Measurements from ENCODE around the gene CLPSL1.
A peak's percentile ranks its signal among the peaks of the same experiment; 100 is the strongest.

Gene CLPSL1

GRCh38 chr6:35795453-35796071, 14.7 kb downstream of the CLPSL1 start:
- no peak for DNase-seq (ENCODE audit: low read depth in 2 of 2)

DNA sequence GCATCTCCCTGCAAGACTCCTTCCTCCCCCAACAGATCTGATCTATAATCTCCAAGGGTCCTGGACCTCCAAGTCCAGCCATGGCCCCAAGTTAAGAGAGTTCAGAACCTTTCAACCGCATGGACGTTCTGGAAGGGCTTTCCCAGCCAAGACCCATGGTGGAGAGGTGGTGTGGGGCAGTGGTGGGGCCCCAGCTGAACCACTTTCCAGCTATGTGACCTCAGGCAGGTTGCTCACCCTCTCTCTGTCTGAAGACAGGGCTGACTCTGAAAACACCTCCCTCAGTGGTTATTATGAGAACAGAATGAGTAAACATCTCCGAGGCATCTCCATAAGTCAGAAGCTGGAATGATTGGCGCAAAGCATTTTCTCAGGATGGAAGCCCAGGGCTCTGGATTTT, 15.4 kb downstream of the CLPSL1 start:
- no peak for DNase-seq (ENCODE audit: low read depth in 2 of 2)

GRCh38 chr6:35797837-35798526, 17.2 kb downstream of the CLPSL1 start:
- no peak for DNase-seq (ENCODE audit: low read depth in 2 of 2)

DNA sequence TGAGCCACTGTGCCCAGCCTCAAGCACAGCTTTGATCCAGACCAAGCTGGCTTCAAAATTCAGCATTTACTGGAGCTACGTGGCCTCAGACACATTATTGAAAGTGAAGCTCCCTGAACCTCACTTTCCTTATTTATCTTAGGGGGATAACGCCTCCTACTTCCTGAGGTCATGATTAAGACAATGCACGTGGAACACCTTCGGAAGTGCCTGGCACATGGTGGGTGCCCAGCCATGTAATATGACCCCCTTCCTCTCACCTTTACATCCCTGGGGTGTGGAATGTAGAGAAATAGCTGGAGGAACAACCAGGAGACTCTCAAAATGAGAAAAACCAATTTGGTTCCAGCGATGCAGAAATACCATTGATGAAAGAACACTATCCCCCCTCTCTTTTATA, 17.9 kb downstream of the CLPSL1 start:
- no peak for DNase-seq (ENCODE audit: low read depth in 2 of 2)

- DNase-seq (ENCODE audit: low read depth in 2 of 2) = no peak
Measured at GRCh38 chr6:35801148-35801547, 20.3 kb downstream of the CLPSL1 start.

- DNase-seq (ENCODE audit: low read depth in 2 of 2) = peak; percentile 39 to 40
Measured at GRCh38 chr6:35804996-35805736, 24.3 kb downstream of the CLPSL1 start, which contains the start of gene LHFPL5. TSS of gene LHFPL5 (plus strand) at chr6:35805352. CDS start at chr6:35805671, 319 bp downstream.

DNA sequence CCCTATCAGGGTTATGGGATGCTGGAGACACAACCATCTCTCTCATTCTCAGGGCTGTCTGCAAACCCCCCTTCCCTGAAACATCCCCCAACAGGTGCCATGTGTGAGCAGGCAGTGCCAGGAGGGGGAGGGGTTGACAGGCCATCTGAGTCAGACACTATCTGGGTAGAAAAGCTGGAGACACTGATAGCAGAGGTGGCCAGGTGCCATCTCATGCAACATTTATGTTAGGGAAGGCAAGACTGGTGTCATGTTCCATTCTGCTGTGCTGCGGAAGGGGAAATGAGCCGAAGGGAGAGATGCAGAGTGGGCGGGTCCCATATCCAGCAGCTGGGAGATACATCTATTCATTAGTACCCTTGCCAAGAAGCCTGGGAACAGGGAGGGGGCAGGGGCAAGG, 27.9 kb downstream of the CLPSL1 start:
- no peak for DNase-seq (ENCODE audit: low read depth in 2 of 2)

- no peak for DNase-seq (ENCODE audit: low read depth in 2 of 2)
Measured at GRCh38 chr6:35809809-35810208, 29.0 kb downstream of the CLPSL1 start.

DNA sequence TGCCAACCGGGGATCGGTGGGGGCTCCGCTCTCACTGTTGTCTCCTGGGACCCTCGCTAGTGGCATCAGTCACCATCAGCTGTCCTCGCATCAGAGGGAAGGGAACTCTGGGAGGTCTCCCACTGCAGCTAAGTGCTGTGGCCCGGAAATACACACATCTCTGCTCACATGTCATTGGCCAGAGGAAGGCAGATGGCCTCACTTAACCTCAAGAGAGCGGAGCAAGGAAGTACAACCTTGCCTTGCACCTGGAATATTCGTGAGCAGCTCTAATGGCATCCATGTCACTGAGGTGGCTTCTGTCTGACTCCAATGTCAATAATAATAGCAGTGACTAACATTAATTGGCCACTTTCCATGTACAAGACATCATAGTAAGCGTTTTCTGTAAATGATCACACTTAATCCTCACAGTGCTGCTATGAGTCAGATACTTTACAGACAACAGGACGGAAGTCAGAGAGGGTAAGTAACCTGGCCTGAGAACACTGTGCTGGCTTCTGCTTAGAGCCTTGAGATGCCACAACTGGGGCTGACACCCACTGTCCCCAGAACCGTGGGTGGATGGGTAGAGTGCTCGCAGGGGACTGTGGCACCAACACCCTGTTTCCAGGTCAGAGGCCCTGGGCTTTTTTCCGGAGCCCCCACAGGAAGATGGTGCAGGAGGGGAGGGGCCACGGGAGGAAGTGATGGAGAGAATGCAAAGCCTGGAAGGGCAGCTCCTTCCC, 30.3 kb downstream of the CLPSL1 start:
- no peak for DNase-seq (ENCODE audit: low read depth in 2 of 2)

GRCh38 chr6:35811699-35811995, 30.8 kb downstream of the CLPSL1 start:
- DNase-seq (ENCODE audit: low read depth in 2 of 2) = no peak

GRCh38 chr6:35817515-35817914, 36.7 kb downstream of the CLPSL1 start:
- no peak for DNase-seq (ENCODE audit: low read depth in 2 of 2)

DNA sequence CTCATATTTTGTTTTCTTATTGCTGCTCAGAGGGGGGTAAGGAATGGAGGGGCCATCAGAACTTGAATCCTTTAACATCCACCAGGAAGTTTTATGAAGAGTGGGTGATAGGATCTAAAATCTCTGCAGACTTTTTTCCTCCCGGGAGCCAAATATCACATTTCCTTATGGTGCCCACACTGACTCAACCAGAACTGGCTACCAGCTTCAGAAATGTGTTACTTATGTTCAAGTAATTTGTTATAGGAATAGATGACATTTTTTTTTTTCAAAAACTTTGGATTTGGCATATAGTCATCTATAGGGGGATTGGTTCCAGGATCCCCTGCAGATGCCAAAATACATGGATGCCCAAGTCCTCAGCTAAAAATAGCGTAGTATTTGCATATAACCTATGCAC, 42.8 kb downstream of the CLPSL1 start:
- no peak for DNase-seq (ENCODE audit: low read depth in 2 of 2)

GRCh38 chr6:35824552-35825192, 43.9 kb downstream of the CLPSL1 start:
- no peak for DNase-seq (ENCODE audit: low read depth in 2 of 2)

DNA sequence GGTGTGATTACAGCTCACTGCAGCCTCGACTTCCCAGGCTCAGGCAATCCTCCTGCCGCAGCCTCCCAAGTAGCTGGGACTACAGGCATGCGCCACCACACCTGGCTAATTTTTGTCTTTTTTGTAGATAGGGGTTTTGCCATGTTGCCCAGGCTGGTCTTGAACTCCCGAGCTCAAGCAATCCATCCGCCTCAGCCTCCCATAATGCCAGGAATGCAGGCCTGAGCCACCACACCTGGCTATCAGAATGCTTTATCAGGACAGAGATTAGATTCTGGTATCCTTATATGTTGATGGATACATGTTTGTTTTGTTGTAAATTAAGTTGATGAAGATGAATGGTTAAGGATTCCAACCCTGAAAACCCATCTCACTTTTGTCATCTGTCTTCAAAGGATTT, 48.5 kb downstream of the CLPSL1 start:
- DNase-seq (ENCODE audit: low read depth in 2 of 2) = no peak

- no peak for DNase-seq (ENCODE audit: low read depth in 2 of 2)
Measured at GRCh38 chr6:35831257-35832007, 50.6 kb downstream of the CLPSL1 start.

GRCh38 chr6:35833536-35833935, 52.7 kb downstream of the CLPSL1 start:
- no peak for DNase-seq (ENCODE audit: low read depth in 2 of 2)
